IMR-90 (cell line): ENCODE results near the gene PPP1R1C. TPM values are rescaled to one million over a fixed set of nuclear protein-coding genes. Genes with fewer than 3 reads are reported as not detected.

Experiments used
- ATAC-seq: fragments of 200-7000 bp; cut with Tn5 transposase; 2 replicates; pipeline ENCODE4 v1.9.1; 2020; ENCODE audit warnings: low read depth, mild to moderate bottlenecking, moderate library complexity
- BruUV-seq: library from RNA; stranded (reverse); fragments of 400-500 nt; replicated peaks from 2 replicates; lab custom pipeline; 2021; lab: Mats Ljungman, UMichigan
- CTCF ChIA-PET: fragments of 300-600 bp; formaldehyde crosslinking; extraction: SDS; loops from one replicate; lab custom pipeline; 2021; ENCODE audit warnings: antibody characterized with exemption; lab: Yijun Ruan, JAX
- POLR2A ChIA-PET: fragments of 300-600 bp; sonication (Branson Sonifier 250); formaldehyde crosslinking; loops from one replicate; lab custom pipeline; 2022; ENCODE audit warnings: antibody characterized with exemption; ENCODE audit not compliant: unreplicated experiment; lab: Charles Lee
- DNase-seq: peaks from one replicate; pipeline ENCODE4 v3.0.0; 2013
- H2AFZ ChIP-seq: replicated peaks from 2 replicates; pipeline ENCODE3; 2013; ENCODE audit warnings: low read length, mild to moderate bottlenecking; ENCODE audit not compliant: poor library complexity
- H2AK5ac ChIP-seq: 2 replicates; pipeline ENCODE4 v1.6.1; 2013; ENCODE audit warnings: low read depth, low read length, inconsistent platforms
- H2AK9ac ChIP-seq: replicated peaks from 2 replicates; pipeline ENCODE3; 2013; ENCODE audit warnings: mild to moderate bottlenecking, low read depth, low read length, moderate library complexity; ENCODE audit not compliant: poor library complexity
- H2BK120ac ChIP-seq: 2 replicates; pipeline ENCODE4 v1.6.1; 2013; ENCODE audit warnings: low read depth, low read length, inconsistent platforms
- H2BK15ac ChIP-seq: 3 replicates; pipeline ENCODE4 v1.6.1; 2013; ENCODE audit warnings: low read depth, low read length, inconsistent platforms
- H2BK20ac ChIP-seq: 2 replicates; pipeline ENCODE4 v1.6.1; 2013; ENCODE audit warnings: low read depth, mild to moderate bottlenecking, inconsistent platforms, low read length, moderate library complexity
- H2BK5ac ChIP-seq: 2 replicates; pipeline ENCODE4 v1.6.1; 2013; ENCODE audit warnings: mild to moderate bottlenecking, low read depth, low read length, inconsistent platforms; ENCODE audit not compliant: poor library complexity, severe bottlenecking
- H3K14ac ChIP-seq: replicated peaks from 2 replicates; pipeline ENCODE4 v1.6.1; 2013; ENCODE audit warnings: low read depth, low read length, inconsistent platforms
- H3K18ac ChIP-seq: 2 replicates; pipeline ENCODE4 v1.6.1; 2013; ENCODE audit warnings: low read depth, low read length, control low read depth
- H3K23ac ChIP-seq: 2 replicates; pipeline ENCODE4 v1.6.1; 2013; ENCODE audit warnings: low read depth, low read length, inconsistent platforms
- H3K27ac ChIP-seq: 2 replicates; pipeline ENCODE4 v1.5.1; 2013; ENCODE audit warnings: mild to moderate bottlenecking, control low read depth, low read length; ENCODE audit not compliant: insufficient read depth
- H3K27me3 ChIP-seq: 2 replicates; pipeline ENCODE4 v1.6.1; 2013; ENCODE audit warnings: low read length; ENCODE audit not compliant: control insufficient read depth, insufficient read depth
- H3K36me3 ChIP-seq: 2 replicates; pipeline ENCODE4 v1.6.1; 2013; ENCODE audit warnings: low read length, mixed read lengths; ENCODE audit not compliant: control insufficient read depth, insufficient read depth
- H3K4ac ChIP-seq: 2 replicates; pipeline ENCODE4 v1.6.1; 2013; ENCODE audit warnings: low read depth, low read length, inconsistent platforms
- H3K4me1 ChIP-seq: 2 replicates; pipeline ENCODE4 v1.6.1; 2013; ENCODE audit warnings: low read length, mixed read lengths; ENCODE audit not compliant: control insufficient read depth, insufficient read depth
- H3K4me2 ChIP-seq: 2 replicates; pipeline ENCODE4 v1.6.1; 2013; ENCODE audit warnings: low read depth, mild to moderate bottlenecking, control low read depth, low read length, moderate library complexity
- H3K4me3 ChIP-seq: 2 replicates; pipeline ENCODE4 v1.5.1; 2013; ENCODE audit warnings: low read depth, mild to moderate bottlenecking, control low read depth, low read length, moderate library complexity; ENCODE audit not compliant: insufficient read depth
- H3K56ac ChIP-seq: 2 replicates; pipeline ENCODE4 v1.6.1; 2013; ENCODE audit warnings: low read length, inconsistent platforms; ENCODE audit not compliant: insufficient read depth; ENCODE audit errors: extremely low read depth
- H3K79me1 ChIP-seq, 2 experiments: 2 replicates each; pipeline ENCODE4 v1.6.1; 2013; ENCODE audit warnings: low read length in 2 of 2, inconsistent platforms in 1 of 2, low read depth in 1 of 2
- H3K9ac ChIP-seq: 2 replicates; pipeline ENCODE4 v1.6.1; 2013; ENCODE audit warnings: low read depth, low read length, control low read depth
- H3K9me1 ChIP-seq: 2 replicates; pipeline ENCODE4 v1.6.1; 2013; ENCODE audit warnings: low read length, inconsistent platforms; ENCODE audit not compliant: insufficient read depth
- H3K9me3 ChIP-seq: 2 replicates; pipeline ENCODE4 v1.6.1; 2013; ENCODE audit warnings: low read length; ENCODE audit not compliant: control insufficient read depth, insufficient read depth
- H4K20me1 ChIP-seq: 2 replicates; pipeline ENCODE4 v1.6.1; 2013; ENCODE audit warnings: low read length, inconsistent platforms; ENCODE audit not compliant: insufficient read depth
- H4K5ac ChIP-seq: 2 replicates; pipeline ENCODE4 v1.6.1; 2013; ENCODE audit warnings: mild to moderate bottlenecking, low read depth, low read length, control low read depth
- H4K8ac ChIP-seq, 2 experiments: 2 replicates each; pipeline ENCODE4 v1.6.1; 2013; ENCODE audit warnings: low read depth in 2 of 2, low read length in 2 of 2, control low read depth in 1 of 2, inconsistent platforms in 1 of 2
- H4K91ac ChIP-seq: 2 replicates; pipeline ENCODE4 v1.6.1; 2013; ENCODE audit warnings: low read depth, low read length, inconsistent platforms; ENCODE audit not compliant: insufficient read depth
- BHLHE40 ChIP-seq: fragments of 150-350 bp; IDR thresholded peaks from 2 replicates; pipeline ENCODE4 v1.6.1; 2016; ENCODE audit warnings: mild to moderate bottlenecking, low read depth, low read length
- CEBPB ChIP-seq: IDR thresholded peaks from 2 replicates; pipeline ENCODE4 v1.6.1; 2012; ENCODE audit warnings: low read depth, low read length, improper control_type of control experiment
- FOS ChIP-seq: fragments of 150-350 bp; IDR thresholded peaks from 2 replicates; pipeline ENCODE4 v1.6.1; 2016; ENCODE audit warnings: low read depth, low read length
- MAFK ChIP-seq: IDR thresholded peaks from 2 replicates; pipeline ENCODE4 v1.6.1; 2012; ENCODE audit warnings: low read depth, low read length, improper control_type of control experiment
- MAZ ChIP-seq: IDR thresholded peaks from 2 replicates; pipeline ENCODE4 v1.6.1; 2012; ENCODE audit warnings: low read depth, mild to moderate bottlenecking, low read length, improper control_type of control experiment, moderate library complexity, borderline replicate concordance
- MXI1 ChIP-seq: IDR thresholded peaks from 2 replicates; pipeline ENCODE4 v1.6.1; 2012; ENCODE audit warnings: low read depth, mild to moderate bottlenecking, low read length, moderate library complexity, borderline replicate concordance
- NFE2L2 ChIP-seq: fragments of 150-350 bp; IDR thresholded peaks from 2 replicates; pipeline ENCODE4 v1.6.1; 2016; ENCODE audit warnings: low read depth, mild to moderate bottlenecking, low read length
- POLR2A ChIP-seq: IDR thresholded peaks from 2 replicates; pipeline ENCODE4 v1.6.1; 2012; ENCODE audit warnings: mild to moderate bottlenecking, low read depth, low read length
- RCOR1 ChIP-seq: IDR thresholded peaks from 2 replicates; pipeline ENCODE4 v1.6.1; 2012; ENCODE audit warnings: mild to moderate bottlenecking, low read length, improper control_type of control experiment; ENCODE audit not compliant: insufficient replicate concordance
- RFX5 ChIP-seq: IDR thresholded peaks from 2 replicates; pipeline ENCODE4 v1.8.0; 2012; ENCODE audit warnings: low read depth, mild to moderate bottlenecking, low read length, moderate library complexity
- SMC3 ChIP-seq: fragments of 150-350 bp; IDR thresholded peaks from 2 replicates; pipeline ENCODE4 v1.6.1; 2016; ENCODE audit warnings: low read depth, mild to moderate bottlenecking, antibody characterized with exemption, low read length, moderate library complexity
- WGBS, 2 experiments: methylation state at CpG; one replicate each; pipeline versions ENCODE4 v1.1.5 to v1.1.7; 2013; ENCODE audit warnings: missing lambda C conversion rate in 2 of 2; ENCODE audit not compliant: insufficient read length in 1 of 2; ENCODE audit errors: extremely low coverage in 2 of 2; 5-methylcytosine and 5-hydroxymethylcytosine counted together
- dilution Hi-C: fragments of 300-500 bp; cut with HindIII; formaldehyde crosslinking; loops from one replicate; pipeline ENCODE4 v1.14.3; 2018; ENCODE audit warnings: low sequenced_read_pairs; ENCODE audit not compliant: unreplicated experiment
- in situ Hi-C: fragments of 300-500 bp; cut with MboI; formaldehyde crosslinking; loops from 3 replicates; pipeline ENCODE4 v1.14.3; 2019; ENCODE audit warnings: low sequenced_read_pairs, inconsistent platforms, mixed read lengths
- intact Hi-C: fragments of 100-400 bp; cut with micrococcal nuclease; formaldehyde crosslinking; loops from 2 replicates; pipeline ENCODE4 v1.10.0; 2022
- polyA plus RNA-seq, 3 experiments: library from polyadenylated mRNA; depleted of rRNA; stranded (reverse); fragments of >200 nt; gene quantifications; 2 replicates each; pipeline ENCODE4 v1.2.3, GENCODE V29; 2012; ENCODE audit warnings: low replicate concordance in 1 of 3
- total RNA-seq: library from RNA; depleted of rRNA; stranded (reverse); fragments of >200 nt; gene quantifications from 2 replicates; pipeline ENCODE4 v1.2.3, GENCODE V29; 2012
- TF ChIP-seq, protein P1 (sequence below): conservative IDR thresholded peaks from 2 replicates; pipeline ENCODE4 v1.5.1; 2012; ENCODE audit warnings: mild to moderate bottlenecking, low read depth, low read length, improper control_type of control experiment
- TF ChIP-seq, protein P2 (sequence below): fragments of 150-350 bp; IDR thresholded peaks from 2 replicates; pipeline ENCODE4 v1.6.1; 2017; ENCODE audit warnings: mild to moderate bottlenecking, antibody characterized with exemption, low read length, low read depth

Gene PPP1R1C
- total and polyA plus RNA-seq, 2 of the 4 experiments (the other 2 are of a cell fraction) = 0.10 to 0.36 TPM

- Histone ChIP-seq H3K14ac (no peak overlapping the region), H3K4me1 (peaks cover 2% of the 10 kb centered on the region), H4K5ac (no peak overlapping the region), H3K4ac (no peak overlapping the region), H2AK9ac (no peak overlapping the region), H2AFZ (no peak overlapping the region), H2BK20ac (no peak overlapping the region), H3K79me1 (no peaks in the 10 kb centered on the region), H4K8ac (no peak overlapping the region), H3K4me2 (no peak overlapping the region), H3K9ac (no peak overlapping the region), H2BK15ac (no peak overlapping the region), H3K27me3 (no peaks in the 10 kb centered on the region), H3K9me3 (no peaks in the 10 kb centered on the region), H3K27ac (no peak overlapping the region), H2AK5ac (no peak overlapping the region), H3K4me3 (no peak overlapping the region), H3K18ac (no peak overlapping the region), H2BK5ac (no peak overlapping the region), H3K36me3 (no peaks in the 10 kb centered on the region), H3K23ac (no peak overlapping the region), H4K20me1 (no peaks in the 10 kb centered on the region), H4K91ac (no peak overlapping the region), H2BK120ac (no peak overlapping the region), H3K56ac (no peak overlapping the region), H3K9me1 (peaks cover 2% of the 10 kb centered on the region)
- no TSS peak for BruUV-seq
- CTCF ChIA-PET = no interaction called here
- no peak for DNase-seq
- no peak for ATAC-seq
- in situ Hi-C loops = no loop called here
- TF ChIP-seq POLR2A (no peak), MXI1 (no peak), BHLHE40 (no peak), RCOR1 (no peak), RFX5 (no peak), SMC3 (no peak), MAZ (no peak), CEBPB (no peak), MAFK (no peak), FOS (no peak), NFE2L2 (no peak)
- TF ChIP-seq, protein P1, sequence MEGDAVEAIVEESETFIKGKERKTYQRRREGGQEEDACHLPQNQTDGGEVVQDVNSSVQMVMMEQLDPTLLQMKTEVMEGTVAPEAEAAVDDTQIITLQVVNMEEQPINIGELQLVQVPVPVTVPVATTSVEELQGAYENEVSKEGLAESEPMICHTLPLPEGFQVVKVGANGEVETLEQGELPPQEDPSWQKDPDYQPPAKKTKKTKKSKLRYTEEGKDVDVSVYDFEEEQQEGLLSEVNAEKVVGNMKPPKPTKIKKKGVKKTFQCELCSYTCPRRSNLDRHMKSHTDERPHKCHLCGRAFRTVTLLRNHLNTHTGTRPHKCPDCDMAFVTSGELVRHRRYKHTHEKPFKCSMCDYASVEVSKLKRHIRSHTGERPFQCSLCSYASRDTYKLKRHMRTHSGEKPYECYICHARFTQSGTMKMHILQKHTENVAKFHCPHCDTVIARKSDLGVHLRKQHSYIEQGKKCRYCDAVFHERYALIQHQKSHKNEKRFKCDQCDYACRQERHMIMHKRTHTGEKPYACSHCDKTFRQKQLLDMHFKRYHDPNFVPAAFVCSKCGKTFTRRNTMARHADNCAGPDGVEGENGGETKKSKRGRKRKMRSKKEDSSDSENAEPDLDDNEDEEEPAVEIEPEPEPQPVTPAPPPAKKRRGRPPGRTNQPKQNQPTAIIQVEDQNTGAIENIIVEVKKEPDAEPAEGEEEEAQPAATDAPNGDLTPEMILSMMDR = no peak
- TF ChIP-seq, protein P2, sequence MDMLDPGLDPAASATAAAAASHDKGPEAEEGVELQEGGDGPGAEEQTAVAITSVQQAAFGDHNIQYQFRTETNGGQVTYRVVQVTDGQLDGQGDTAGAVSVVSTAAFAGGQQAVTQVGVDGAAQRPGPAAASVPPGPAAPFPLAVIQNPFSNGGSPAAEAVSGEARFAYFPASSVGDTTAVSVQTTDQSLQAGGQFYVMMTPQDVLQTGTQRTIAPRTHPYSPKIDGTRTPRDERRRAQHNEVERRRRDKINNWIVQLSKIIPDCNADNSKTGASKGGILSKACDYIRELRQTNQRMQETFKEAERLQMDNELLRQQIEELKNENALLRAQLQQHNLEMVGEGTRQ = no peak
- intact Hi-C loops = no loop called here
- dilution Hi-C loops = no loop called here
- POLR2A ChIA-PET = no interaction called here
- no CpG with 5 or more reads among the region's 3 CpGs for WGBS, 2 experiments
Observed at GRCh38 chr2:182062329-182062972, 76.8 kb downstream of the PPP1R1C start.
